Measurements from ENCODE around the gene GRAMD1B.
"Not testable (repeated sequence)": the region's sequence is repeated elsewhere in the genome, so short reads cannot be mapped to it uniquely, and the experiment has no call there.

Gene GRAMD1B

GRCh38 chr11:123568367-123568870 is 138.3 kb downstream of the GRAMD1B start:
- Histone ChIP-seq H3K36me3 (ENCODE audit: control insufficient read depth in 1 of 2, insufficient read depth in 2 of 2, low read length in 2 of 2) (no peaks in the 10 kb centered on the region), H3K27ac (ENCODE audit: low read depth, low read length) (no peak overlapping the region), H2BK5ac (ENCODE audit: low read depth, low read length, poor library complexity) (no peak overlapping the region), H3K9ac (ENCODE audit: low read length) (no peak overlapping the region), H3K23ac (ENCODE audit: low read length) (no peak overlapping the region), H2AFZ (ENCODE audit: insufficient read depth, low read length, poor library complexity) (no peak overlapping the region), H2AK5ac (ENCODE audit: low read length) (no peak overlapping the region), H4K12ac (ENCODE audit: low read depth, low read length) (no peak overlapping the region), H3K14ac (ENCODE audit: low read length) (no peak overlapping the region), H4K8ac (ENCODE audit: low read depth, low read length) (no peak overlapping the region), H3K4ac (ENCODE audit: low read depth, low read length) (no peak overlapping the region), H3K27me3 (ENCODE audit: insufficient read depth, low read length) (no peaks in the 10 kb centered on the region), H3K9me3 (ENCODE audit: insufficient read depth, low read depth, low read length) (peaks cover 2% of the 10 kb centered on the region), H2BK12ac (ENCODE audit: low read length) (no peak overlapping the region), H4K91ac (ENCODE audit: low read depth, low read length) (no peak overlapping the region), H2BK120ac (ENCODE audit: insufficient read depth, low read length, poor library complexity) (no peak overlapping the region), H3K4me3 (ENCODE audit: low read depth, low read length) (no peak overlapping the region), H3K79me2 (ENCODE audit: control insufficient read depth, insufficient read depth, low read length, poor library complexity) (no peaks in the 10 kb centered on the region), H3K4me1 (ENCODE audit: control insufficient read depth in 1 of 2, insufficient read depth in 2 of 2, low read length in 2 of 2) (peaks cover 2 to 3% of the 10 kb centered on the region in 2 experiments), H3K4me2 (ENCODE audit: low read length) (no peak overlapping the region), H3K79me1 (ENCODE audit: low read length) (no peaks in the 10 kb centered on the region), H3K18ac (ENCODE audit: low read length) (no peak overlapping the region)
- WGBS (ENCODE audit: extremely low coverage, insufficient coverage, insufficient read length) = no CpG with 5 or more reads among the region's 7 CpGs
- no peak for DNase-seq

- Histone ChIP-seq H3K79me2 (ENCODE audit: control insufficient read depth, insufficient read depth, low read length, poor library complexity) (no peaks in the 10 kb centered on the region), H2BK5ac (ENCODE audit: low read depth, low read length, poor library complexity) (no peak overlapping the region), H2AFZ (ENCODE audit: insufficient read depth, low read length, poor library complexity) (no peak overlapping the region), H3K14ac (ENCODE audit: low read length) (no peak overlapping the region), H3K18ac (ENCODE audit: low read length) (no peak overlapping the region), H3K9me3 (ENCODE audit: insufficient read depth, low read depth, low read length) (no peaks in the 10 kb centered on the region), H2BK12ac (ENCODE audit: low read length) (no peak overlapping the region), H4K12ac (ENCODE audit: low read depth, low read length) (no peak overlapping the region), H2AK5ac (ENCODE audit: low read length) (no peak overlapping the region), H3K4me2 (ENCODE audit: low read length) (no peak overlapping the region), H4K8ac (ENCODE audit: low read depth, low read length) (no peak overlapping the region), H3K4ac (ENCODE audit: low read depth, low read length) (no peak overlapping the region), H3K9ac (ENCODE audit: low read length) (no peak overlapping the region), H4K91ac (ENCODE audit: low read depth, low read length) (no peak overlapping the region), H3K27ac (ENCODE audit: low read depth, low read length) (no peak overlapping the region), H3K4me1 (ENCODE audit: control insufficient read depth in 1 of 2, insufficient read depth in 2 of 2, low read length in 2 of 2) (peaks cover 2 to 3% of the 10 kb centered on the region in 2 experiments), H3K23ac (ENCODE audit: low read length) (no peak overlapping the region), H3K27me3 (ENCODE audit: insufficient read depth, low read length) (no peaks in the 10 kb centered on the region), H2BK120ac (ENCODE audit: insufficient read depth, low read length, poor library complexity) (no peak overlapping the region), H3K4me3 (ENCODE audit: low read depth, low read length) (no peak overlapping the region), H3K36me3 (ENCODE audit: control insufficient read depth in 1 of 2, insufficient read depth in 2 of 2, low read length in 2 of 2) (no peaks in the 10 kb centered on the region), H3K79me1 (ENCODE audit: low read length) (no peaks in the 10 kb centered on the region)
- no CpG with 5 or more reads among the region's 5 CpGs for WGBS (ENCODE audit: extremely low coverage, insufficient coverage, insufficient read length)
- DNase-seq = no peak
Observed at GRCh38 chr11:123569393-123569792, 139.3 kb downstream of the GRAMD1B start.

- no peak overlapping the region for H3K4me2 ChIP-seq (ENCODE audit: low read length)
- H2AFZ ChIP-seq (ENCODE audit: insufficient read depth, low read length, poor library complexity) = no peak overlapping the region
- H4K8ac ChIP-seq (ENCODE audit: low read depth, low read length) = no peak overlapping the region
- no peaks in the 10 kb centered on the region for H3K79me2 ChIP-seq (ENCODE audit: control insufficient read depth, insufficient read depth, low read length, poor library complexity)
- no peak overlapping the region for H4K91ac ChIP-seq (ENCODE audit: low read depth, low read length)
- peak; percentile 46 to 81 for DNase-seq
- no peak overlapping the region for H2BK5ac ChIP-seq (ENCODE audit: low read depth, low read length, poor library complexity)
- H2AK5ac ChIP-seq (ENCODE audit: low read length) = no peak overlapping the region
- no peaks in the 10 kb centered on the region for H3K79me1 ChIP-seq (ENCODE audit: low read length)
- H3K4me3 ChIP-seq (ENCODE audit: low read depth, low read length) = no peak overlapping the region
- H4K12ac ChIP-seq (ENCODE audit: low read depth, low read length) = no peak overlapping the region
- H3K18ac ChIP-seq (ENCODE audit: low read length) = no peak overlapping the region
- H2BK120ac ChIP-seq (ENCODE audit: insufficient read depth, low read length, poor library complexity) = no peak overlapping the region
- no peak overlapping the region for H3K23ac ChIP-seq (ENCODE audit: low read length)
- no peak overlapping the region for H3K14ac ChIP-seq (ENCODE audit: low read length)
- no peaks in the 10 kb centered on the region for H3K9me3 ChIP-seq (ENCODE audit: insufficient read depth, low read depth, low read length)
- no peaks in the 10 kb centered on the region for H3K36me3 ChIP-seq (ENCODE audit: control insufficient read depth in 1 of 2, insufficient read depth in 2 of 2, low read length in 2 of 2)
- WGBS (ENCODE audit: extremely low coverage, insufficient coverage, insufficient read length) = no CpG with 5 or more reads among the region's 9 CpGs
- no peaks in the 10 kb centered on the region for H3K27me3 ChIP-seq (ENCODE audit: insufficient read depth, low read length)
- no peak overlapping the region for H3K4ac ChIP-seq (ENCODE audit: low read depth, low read length)
- H2BK12ac ChIP-seq (ENCODE audit: low read length) = no peak overlapping the region
- H3K9ac ChIP-seq (ENCODE audit: low read length) = no peak overlapping the region
- peaks cover 2 to 3% of the 10 kb centered on the region in 2 experiments for H3K4me1 ChIP-seq (ENCODE audit: control insufficient read depth in 1 of 2, insufficient read depth in 2 of 2, low read length in 2 of 2)
- no peak overlapping the region for H3K27ac ChIP-seq (ENCODE audit: low read depth, low read length)
Observed at GRCh38 chr11:123570939-123571580, 141.0 kb downstream of the GRAMD1B start.

GRCh38 chr11:123572791-123573190 is 142.7 kb downstream of the GRAMD1B start:
- H3K14ac ChIP-seq (ENCODE audit: low read length); H3K4ac ChIP-seq (ENCODE audit: low read depth, low read length): not testable (repeated sequence)
- no CpG with 5 or more reads among the region's 21 CpGs for WGBS (ENCODE audit: extremely low coverage, insufficient coverage, insufficient read length)

More at GRCh38 chr11:123572791-123573190, 142.7 kb downstream of the GRAMD1B start:
- H3K79me1 ChIP-seq (ENCODE audit: low read length); H3K27ac ChIP-seq (ENCODE audit: low read depth, low read length); H3K9me3 ChIP-seq (ENCODE audit: insufficient read depth, low read depth, low read length); H3K79me2 ChIP-seq (ENCODE audit: control insufficient read depth, insufficient read depth, low read length, poor library complexity); H3K4me2 ChIP-seq (ENCODE audit: low read length); H3K23ac ChIP-seq (ENCODE audit: low read length); H3K4me1 ChIP-seq (ENCODE audit: control insufficient read depth in 1 of 2, insufficient read depth in 2 of 2, low read length in 2 of 2); H3K27me3 ChIP-seq (ENCODE audit: insufficient read depth, low read length); H4K91ac ChIP-seq (ENCODE audit: low read depth, low read length); H4K8ac ChIP-seq (ENCODE audit: low read depth, low read length); H2AK5ac ChIP-seq (ENCODE audit: low read length); H3K18ac ChIP-seq (ENCODE audit: low read length); H3K36me3 ChIP-seq (ENCODE audit: control insufficient read depth in 1 of 2, insufficient read depth in 2 of 2, low read length in 2 of 2); H2AFZ ChIP-seq (ENCODE audit: insufficient read depth, low read length, poor library complexity); H3K4me3 ChIP-seq (ENCODE audit: low read depth, low read length); DNase-seq; H2BK5ac ChIP-seq (ENCODE audit: low read depth, low read length, poor library complexity); H3K9ac ChIP-seq (ENCODE audit: low read length); H4K12ac ChIP-seq (ENCODE audit: low read depth, low read length); H2BK120ac ChIP-seq (ENCODE audit: insufficient read depth, low read length, poor library complexity); H2BK12ac ChIP-seq (ENCODE audit: low read length): not testable (repeated sequence)
